ENCODE data around the gene ABHD12B. TPM values are rescaled to one million over a fixed set of nuclear protein-coding genes. Genes with fewer than 3 reads are reported as not detected.

Gene ABHD12B
- polyA plus RNA-seq, 3 donors, result 0.45 to 0.54 TPM; not detected in 1

DNA sequence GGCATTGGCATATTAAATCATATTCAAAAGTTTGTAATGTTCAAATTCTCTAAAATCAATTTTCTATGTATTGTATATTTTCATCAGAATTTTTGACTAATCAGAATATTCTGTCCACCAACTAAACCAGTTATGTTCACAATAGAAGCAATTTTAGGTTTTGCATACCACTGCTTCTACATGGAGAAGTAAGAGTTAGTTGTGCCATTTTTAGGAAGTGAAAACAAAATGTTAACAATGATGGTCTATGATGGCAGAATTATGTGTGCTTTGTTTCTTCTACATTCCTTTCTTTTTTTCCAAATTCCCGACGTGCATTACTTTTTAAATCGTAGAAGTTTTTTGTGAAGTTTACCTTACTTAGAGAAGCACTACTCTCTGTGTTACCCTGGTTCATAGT, 29.5 kb downstream of the ABHD12B start:
- H3K27ac ChIP-seq (ENCODE audit: low read depth in 1 of 2, low read length in 2 of 2), result no peak overlapping the region
- no peak overlapping the region for H2AFZ ChIP-seq (ENCODE audit: insufficient read depth, low read depth, low read length, poor library complexity, severe bottlenecking)
- peaks cover 60 to 90% of the 10 kb centered on the region in 2 donors for H3K36me3 ChIP-seq (replicated peaks in 1 of 2; ENCODE audit: control insufficient read depth in 1 of 2, insufficient read depth in 2 of 2, low read length in 2 of 2)
- intact Hi-C loops (cut with micrococcal nuclease), result no loop called here
- Mint-ChIP-seq H3K36me3 (peaks cover 64 to 70% of the 10 kb centered on the region in 2 donors), H3K9me3 (peaks cover 0 to 4% (median 0%) of the 10 kb centered on the region in 7 donors), H3K27ac (peak overlapping the region in 1 of 7 donors; percentile 22), H3K27me3 (ENCODE audit: low read depth in 3 of 3) (peaks cover 0 to 2% (median 1%) of the 10 kb centered on the region in 3 donors), H3K4me1 (peaks cover 3% of the 10 kb centered on the region), H3K4me3 (no peak overlapping the region)
- no peak overlapping the region for H3K9ac ChIP-seq (ENCODE audit: insufficient read depth, low read length, poor library complexity, severe bottlenecking)
- H3K27me3 ChIP-seq (ENCODE audit: control insufficient read depth in 2 of 2, insufficient read depth in 2 of 2, low read length in 2 of 2), result no peaks in the 10 kb centered on the region
- H3K4me3 ChIP-seq (replicated peaks in 1 of 3; ENCODE audit: low read depth in 2 of 3, low read length in 3 of 3), result no peak overlapping the region
- no peak overlapping the region for H3K4me2 ChIP-seq (replicated peaks; ENCODE audit: extremely low read depth, low read length, poor library complexity, severe bottlenecking)
- WGBS (ENCODE audit: insufficient coverage), result no CpG with 5 or more reads among the region's 3 CpGs
- TF ChIP-seq, protein P1, sequence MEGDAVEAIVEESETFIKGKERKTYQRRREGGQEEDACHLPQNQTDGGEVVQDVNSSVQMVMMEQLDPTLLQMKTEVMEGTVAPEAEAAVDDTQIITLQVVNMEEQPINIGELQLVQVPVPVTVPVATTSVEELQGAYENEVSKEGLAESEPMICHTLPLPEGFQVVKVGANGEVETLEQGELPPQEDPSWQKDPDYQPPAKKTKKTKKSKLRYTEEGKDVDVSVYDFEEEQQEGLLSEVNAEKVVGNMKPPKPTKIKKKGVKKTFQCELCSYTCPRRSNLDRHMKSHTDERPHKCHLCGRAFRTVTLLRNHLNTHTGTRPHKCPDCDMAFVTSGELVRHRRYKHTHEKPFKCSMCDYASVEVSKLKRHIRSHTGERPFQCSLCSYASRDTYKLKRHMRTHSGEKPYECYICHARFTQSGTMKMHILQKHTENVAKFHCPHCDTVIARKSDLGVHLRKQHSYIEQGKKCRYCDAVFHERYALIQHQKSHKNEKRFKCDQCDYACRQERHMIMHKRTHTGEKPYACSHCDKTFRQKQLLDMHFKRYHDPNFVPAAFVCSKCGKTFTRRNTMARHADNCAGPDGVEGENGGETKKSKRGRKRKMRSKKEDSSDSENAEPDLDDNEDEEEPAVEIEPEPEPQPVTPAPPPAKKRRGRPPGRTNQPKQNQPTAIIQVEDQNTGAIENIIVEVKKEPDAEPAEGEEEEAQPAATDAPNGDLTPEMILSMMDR (IDR thresholded peaks at IDR 0.05), result no peak
- H3K9me3 ChIP-seq (replicated peaks in 1 of 2; ENCODE audit: control insufficient read depth in 1 of 2, insufficient read depth in 1 of 2, low read length in 2 of 2), result no peaks in the 10 kb centered on the region
- H4K20me1 ChIP-seq (ENCODE audit: insufficient read depth, low read length), result no peaks in the 10 kb centered on the region
- no peak for DNase-seq
- no peaks in the 10 kb centered on the region for H3K4me1 ChIP-seq (ENCODE audit: control insufficient read depth in 1 of 2, insufficient read depth in 2 of 2, low read length in 2 of 2)
- H3K79me2 ChIP-seq (ENCODE audit: insufficient read depth, low read length), result no peaks in the 10 kb centered on the region

DNA sequence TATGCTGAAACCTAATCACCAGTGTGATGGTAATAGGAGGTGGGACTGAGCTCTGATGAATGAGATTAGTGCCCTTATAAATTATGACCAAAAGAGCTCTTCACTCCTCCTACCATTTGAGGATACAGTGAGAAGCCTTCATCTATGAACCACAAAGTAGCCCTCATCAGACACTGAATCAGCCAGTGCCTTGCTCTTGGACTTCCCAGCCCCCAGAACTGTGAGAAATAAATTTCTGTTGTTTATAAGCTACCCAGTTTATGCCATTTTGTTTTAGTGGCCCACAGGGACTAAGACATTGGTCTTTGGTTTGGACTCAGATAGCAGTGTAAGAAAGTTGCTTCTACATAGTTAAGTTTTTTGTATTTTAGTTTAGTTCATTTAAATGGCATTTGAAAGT, 32.9 kb downstream of the ABHD12B start:
- H3K9me3 ChIP-seq (replicated peaks in 1 of 2; ENCODE audit: control insufficient read depth in 1 of 2, insufficient read depth in 1 of 2, low read length in 2 of 2), result no peaks in the 10 kb centered on the region
- H3K4me1 ChIP-seq (ENCODE audit: control insufficient read depth in 1 of 2, insufficient read depth in 2 of 2, low read length in 2 of 2), result no peaks in the 10 kb centered on the region
- no peak for DNase-seq
- H3K4me3 ChIP-seq (replicated peaks in 1 of 3; ENCODE audit: low read depth in 2 of 3, low read length in 3 of 3), result no peak overlapping the region
- Mint-ChIP-seq H3K4me3 (no peak overlapping the region), H3K9me3 (peaks cover 0 to 4% (median 0%) of the 10 kb centered on the region in 7 donors), H3K27ac (no peak overlapping the region), H3K27me3 (ENCODE audit: low read depth in 3 of 3) (peaks cover 0 to 1% (median 0%) of the 10 kb centered on the region in 3 donors), H3K4me1 (peaks cover 3% of the 10 kb centered on the region), H3K36me3 (peaks cover 79 to 85% of the 10 kb centered on the region in 2 donors)
- TF ChIP-seq, protein P1 (IDR thresholded peaks at IDR 0.05), result no peak
- H3K36me3 ChIP-seq (replicated peaks in 1 of 2; ENCODE audit: control insufficient read depth in 1 of 2, insufficient read depth in 2 of 2, low read length in 2 of 2), result peaks cover 86 to 99% of the 10 kb centered on the region in 2 donors
- H3K27ac ChIP-seq (ENCODE audit: low read depth in 1 of 2, low read length in 2 of 2), result no peak overlapping the region
- no peaks in the 10 kb centered on the region for H4K20me1 ChIP-seq (ENCODE audit: insufficient read depth, low read length)
- H3K27me3 ChIP-seq (ENCODE audit: control insufficient read depth in 2 of 2, insufficient read depth in 2 of 2, low read length in 2 of 2), result no peaks in the 10 kb centered on the region
- no peak overlapping the region for H2AFZ ChIP-seq (ENCODE audit: insufficient read depth, low read depth, low read length, poor library complexity, severe bottlenecking)
- H3K9ac ChIP-seq (ENCODE audit: insufficient read depth, low read length, poor library complexity, severe bottlenecking), result no peak overlapping the region
- no peak overlapping the region for H3K4me2 ChIP-seq (replicated peaks; ENCODE audit: extremely low read depth, low read length, poor library complexity, severe bottlenecking)
- H3K79me2 ChIP-seq (ENCODE audit: insufficient read depth, low read length), result no peaks in the 10 kb centered on the region
- intact Hi-C loops (cut with micrococcal nuclease), result no loop called here

Data from CD14-positive monocyte (primary cell).